Liver (tissue), 9 donors: ENCODE results near the gene TRDN. TPM values are rescaled to one million over a fixed set of nuclear protein-coding genes. Genes with fewer than 3 reads are reported as not detected.

Source experiments
- DNase-seq: peaks from one replicate; pipeline ENCODE4 v3.0.0-alpha.2; 2017; ENCODE audit warnings: low spot score
- H3K27ac ChIP-seq, 2 donors: one replicate each; pipeline ENCODE4 v1.7.0; 2013; ENCODE audit warnings: inconsistent platforms in 2 of 2, low read length in 2 of 2, control low read depth in 1 of 2, low read depth in 1 of 2, mild to moderate bottlenecking in 1 of 2
- H3K27me3 ChIP-seq, 4 donors: one replicate each; pipeline versions ENCODE4 v1.6.1 to v1.7.0; 2013; ENCODE audit warnings: low read length in 3 of 4, inconsistent platforms in 1 of 4, mild to moderate bottlenecking in 1 of 4, moderate library complexity in 1 of 4; ENCODE audit not compliant: control insufficient read depth in 4 of 4, insufficient read depth in 4 of 4
- H3K36me3 ChIP-seq, 4 donors: one replicate each; pipeline versions ENCODE4 v1.6.1 to v1.7.0; 2013; ENCODE audit warnings: low read length in 3 of 4, mild to moderate bottlenecking in 3 of 4, low read depth in 1 of 4, moderate library complexity in 1 of 4; ENCODE audit not compliant: control insufficient read depth in 4 of 4, insufficient read depth in 3 of 4
- H3K4me1 ChIP-seq, 4 donors: one replicate each; pipeline versions ENCODE4 v1.6.1 to v1.7.0; 2013; ENCODE audit warnings: low read length in 3 of 4, mild to moderate bottlenecking in 3 of 4, moderate library complexity in 1 of 4; ENCODE audit not compliant: control insufficient read depth in 4 of 4, insufficient read depth in 4 of 4
- H3K4me3 ChIP-seq, 3 donors: one replicate each; pipeline versions ENCODE4 v1.6.1 to v1.7.0; 2013; ENCODE audit warnings: low read length in 3 of 3, control low read depth in 1 of 3, low read depth in 1 of 3, mild to moderate bottlenecking in 1 of 3
- H3K9ac ChIP-seq, 2 donors: one replicate each; pipeline ENCODE4 v1.7.0; 2013; ENCODE audit warnings: low read length in 2 of 2, mild to moderate bottlenecking in 2 of 2, moderate library complexity in 2 of 2, control low read depth in 1 of 2, low read depth in 1 of 2
- H3K9me3 ChIP-seq, 4 donors: one replicate each; pipeline versions ENCODE4 v1.6.1 to v1.7.0; 2013; ENCODE audit warnings: low read length in 3 of 4; ENCODE audit not compliant: control insufficient read depth in 4 of 4
- EGR1 ChIP-seq, 2 donors: IDR thresholded peaks; 2 replicates each; pipeline ENCODE4 v1.6.1; 2016 to 2018; ENCODE audit warnings: antibody characterized with exemption in 2 of 2, low read depth in 2 of 2
- FOXA1 ChIP-seq: IDR thresholded peaks from 2 replicates; pipeline ENCODE4 v1.6.1; 2016; ENCODE audit warnings: antibody characterized with exemption
- FOXA2 ChIP-seq: IDR thresholded peaks from 2 replicates; pipeline ENCODE4 v1.6.1; 2016; ENCODE audit warnings: antibody characterized with exemption
- HNF4A ChIP-seq, 2 donors: conservative IDR thresholded peaks; 2 replicates each; pipeline ENCODE4 v1.6.1; 2016; ENCODE audit warnings: antibody characterized with exemption in 2 of 2, mild to moderate bottlenecking in 2 of 2
- HNF4G ChIP-seq: IDR thresholded peaks from 2 replicates; pipeline ENCODE4 v1.6.1; 2016; ENCODE audit warnings: antibody characterized with exemption
- JUND ChIP-seq, 2 donors: IDR thresholded peaks; 2 replicates each; pipeline ENCODE4 v1.6.1; 2016; ENCODE audit warnings: antibody characterized with exemption in 2 of 2
- MAX ChIP-seq: IDR thresholded peaks from 2 replicates; pipeline ENCODE4 v1.6.1; 2016; ENCODE audit warnings: antibody characterized with exemption
- NR2F2 ChIP-seq: IDR thresholded peaks from 2 replicates; pipeline ENCODE4 v1.6.1; 2016; ENCODE audit warnings: antibody characterized with exemption
- RAD21 ChIP-seq, 2 donors: IDR thresholded peaks; 2 replicates each; pipeline ENCODE4 v1.6.1; 2016; ENCODE audit warnings: antibody characterized with exemption in 2 of 2, mild to moderate bottlenecking in 2 of 2
- REST ChIP-seq: IDR thresholded peaks from 2 replicates; pipeline ENCODE4 v1.6.1; 2016; ENCODE audit warnings: antibody characterized with exemption, mild to moderate bottlenecking
- RXRA ChIP-seq, 2 donors: IDR thresholded peaks; 2 replicates each; pipeline ENCODE4 v1.6.1; 2017 to 2018; ENCODE audit warnings: antibody characterized with exemption in 2 of 2, mild to moderate bottlenecking in 1 of 2
- SP1 ChIP-seq: IDR thresholded peaks from 2 replicates; pipeline ENCODE4 v1.6.1; 2018; ENCODE audit warnings: antibody characterized with exemption, mild to moderate bottlenecking
- TAF1 ChIP-seq: conservative IDR thresholded peaks from 2 replicates; pipeline ENCODE4 v1.6.1; 2016; ENCODE audit warnings: antibody characterized with exemption, mild to moderate bottlenecking
- YY1 ChIP-seq: IDR thresholded peaks from 2 replicates; pipeline ENCODE4 v1.6.1; 2016; ENCODE audit warnings: antibody characterized with exemption, mild to moderate bottlenecking
- WGBS: extraction: QIAGEN DNeasy Blood & Tissue Kit; methylation state at CpG from one replicate; pipeline ENCODE4 v1.1.7; 2013; 5-methylcytosine and 5-hydroxymethylcytosine counted together
- polyA plus RNA-seq, 2 donors: library from polyadenylated mRNA; stranded (reverse) in 1 of 2; unstranded in 1 of 2; fragments of 200-250 nt in 1 of 2; fragments of >200 nt in 1 of 2; fragmentation: Nextera tagmentation in 1 of 2; extraction: Ambion mirVana in 1 of 2; gene quantifications; one replicate each; pipeline versions ENCODE4 v1.2.1 to v1.2.3, GENCODE V29; 2013 to 2015
- total RNA-seq, 2 donors: library from RNA; depleted of rRNA; stranded (reverse); fragments of >200 nt; gene quantifications; one replicate each; pipeline ENCODE4 v1.2.3, GENCODE V29; 2014
- TF ChIP-seq, protein P1 (sequence below): fragments of 150-350 bp; IDR thresholded peaks from 2 replicates; pipeline ENCODE4 v1.5.1; 2017; ENCODE audit warnings: improper control_type of control experiment, low read depth, low read length; ENCODE audit not compliant: missing input control
- TF ChIP-seq, protein P2 (sequence below): IDR thresholded peaks from 2 replicates; pipeline ENCODE4 v1.6.1; 2016; ENCODE audit warnings: antibody characterized with exemption
- donor health status: healthy.
- donor health status: healthy.
- donor health status: healthy.
- donor health status: healthy.
- donor health status: healthy.

TRDN gene
- total and polyA plus RNA-seq, 4 donors, result 0.08 to 0.79 TPM; not detected in 2

DNA sequence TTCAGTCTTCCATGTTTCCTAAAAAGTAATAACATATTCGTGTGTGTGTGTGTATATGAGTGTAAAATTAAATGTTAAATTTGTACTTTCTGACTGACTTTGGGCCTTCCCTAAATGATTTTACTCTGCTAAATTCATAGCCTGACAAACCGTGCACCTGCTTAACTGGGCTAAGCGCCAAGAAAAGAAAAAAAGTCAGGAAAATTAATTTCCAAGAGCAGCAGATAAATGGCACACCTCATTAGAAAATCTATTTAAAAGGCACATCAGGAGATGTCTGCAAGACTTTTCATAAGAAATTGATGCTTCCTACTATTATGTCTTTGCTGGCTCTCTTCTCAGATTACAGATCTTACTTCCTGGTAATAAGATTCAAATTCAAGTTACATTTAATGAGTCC is 72.4 kb downstream of the TRDN start:
- Histone ChIP-seq H3K9ac (no peak overlapping the region), H3K9me3 (no peaks in the 10 kb centered on the region), H3K4me3 (no peak overlapping the region), H3K36me3 (no peaks in the 10 kb centered on the region), H3K27me3 (no peaks in the 10 kb centered on the region), H3K4me1 (no peaks in the 10 kb centered on the region), H3K27ac (no peak overlapping the region)
- no peak for TF ChIP-seq RAD21 (IDR thresholded peaks at IDR 0.05)
- TF ChIP-seq FOXA1, result no peak
- no peak for TF ChIP-seq REST
- no peak for TF ChIP-seq HNF4A (conservative IDR thresholded peaks at IDR 0.05)
- TF ChIP-seq, protein P1, sequence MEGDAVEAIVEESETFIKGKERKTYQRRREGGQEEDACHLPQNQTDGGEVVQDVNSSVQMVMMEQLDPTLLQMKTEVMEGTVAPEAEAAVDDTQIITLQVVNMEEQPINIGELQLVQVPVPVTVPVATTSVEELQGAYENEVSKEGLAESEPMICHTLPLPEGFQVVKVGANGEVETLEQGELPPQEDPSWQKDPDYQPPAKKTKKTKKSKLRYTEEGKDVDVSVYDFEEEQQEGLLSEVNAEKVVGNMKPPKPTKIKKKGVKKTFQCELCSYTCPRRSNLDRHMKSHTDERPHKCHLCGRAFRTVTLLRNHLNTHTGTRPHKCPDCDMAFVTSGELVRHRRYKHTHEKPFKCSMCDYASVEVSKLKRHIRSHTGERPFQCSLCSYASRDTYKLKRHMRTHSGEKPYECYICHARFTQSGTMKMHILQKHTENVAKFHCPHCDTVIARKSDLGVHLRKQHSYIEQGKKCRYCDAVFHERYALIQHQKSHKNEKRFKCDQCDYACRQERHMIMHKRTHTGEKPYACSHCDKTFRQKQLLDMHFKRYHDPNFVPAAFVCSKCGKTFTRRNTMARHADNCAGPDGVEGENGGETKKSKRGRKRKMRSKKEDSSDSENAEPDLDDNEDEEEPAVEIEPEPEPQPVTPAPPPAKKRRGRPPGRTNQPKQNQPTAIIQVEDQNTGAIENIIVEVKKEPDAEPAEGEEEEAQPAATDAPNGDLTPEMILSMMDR, result no peak
- TF ChIP-seq, protein P2, sequence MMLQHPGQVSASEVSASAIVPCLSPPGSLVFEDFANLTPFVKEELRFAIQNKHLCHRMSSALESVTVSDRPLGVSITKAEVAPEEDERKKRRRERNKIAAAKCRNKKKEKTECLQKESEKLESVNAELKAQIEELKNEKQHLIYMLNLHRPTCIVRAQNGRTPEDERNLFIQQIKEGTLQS, result no peak
- TF ChIP-seq FOXA2, result no peak
- no peak for TF ChIP-seq TAF1
- no peak for TF ChIP-seq YY1
- TF ChIP-seq EGR1 (IDR thresholded peaks at IDR 0.05; ENCODE audit: low read depth in 2 of 2), result no peak
- no peak for DNase-seq
- 39% methylated on average over 3 of the region's 3 CpGs for WGBS

GRCh38 chr6:123562677-123563076 is 74.1 kb downstream of the TRDN start:
- no peaks in the 10 kb centered on the region for H3K27me3 ChIP-seq
- DNase-seq, result no peak
- H3K27ac ChIP-seq, result no peak overlapping the region
- TF ChIP-seq FOXA1 (no peak), EGR1 (IDR thresholded peaks at IDR 0.05; ENCODE audit: low read depth in 2 of 2) (no peak), REST (no peak), NR2F2 (no peak), RXRA (IDR thresholded peaks at IDR 0.05) (no peak), MAX (no peak), FOXA2 (no peak), HNF4G (no peak), SP1 (no peak), RAD21 (IDR thresholded peaks at IDR 0.05) (no peak), JUND (IDR thresholded peaks at IDR 0.05) (no peak)
- TF ChIP-seq, protein P2, result no peak
- TF ChIP-seq, protein P1, result no peak
- H3K36me3 ChIP-seq, result no peaks in the 10 kb centered on the region
- H3K4me1 ChIP-seq, result no peaks in the 10 kb centered on the region
- H3K9me3 ChIP-seq, result no peaks in the 10 kb centered on the region
- H3K4me3 ChIP-seq, result no peak overlapping the region
- H3K9ac ChIP-seq, result no peak overlapping the region
